GM12878 (cell line): ENCODE measurements around the gene DDC.

Experiments used
- FOXM1 ChIP-seq: IDR thresholded peaks from 2 replicates; pipeline ENCODE4 v1.6.1; 2012; ENCODE audit warnings: low read depth, mild to moderate bottlenecking, inconsistent platforms, low read length, moderate library complexity
- GABPA ChIP-seq: IDR thresholded peaks from 2 replicates; pipeline ENCODE4 v1.6.1; 2014; ENCODE audit warnings: antibody characterized with exemption, low read depth, mild to moderate bottlenecking, inconsistent platforms
- IKZF1 ChIP-seq: fragments of 450-650 bp; conservative IDR thresholded peaks from 2 replicates; pipeline ENCODE4 v1.6.1; 2017; ENCODE audit warnings: antibody characterized with exemption, mild to moderate bottlenecking
- MEF2B ChIP-seq: fragments of 450-650 bp; IDR thresholded peaks from 2 replicates; pipeline ENCODE4 v1.6.1; 2018; ENCODE audit warnings: mild to moderate bottlenecking, moderate library complexity; ENCODE audit not compliant: partially characterized antibody, poor library complexity, severe bottlenecking
- RAD51 ChIP-seq: fragments of 450-650 bp; IDR thresholded peaks from 2 replicates; pipeline ENCODE4 v1.6.1; 2016; ENCODE audit warnings: moderate library complexity, mild to moderate bottlenecking, inconsistent platforms
- SRF ChIP-seq, 2 experiments: IDR thresholded peaks; 2 replicates each; pipeline ENCODE4 v1.6.1; 2011; ENCODE audit warnings: low read depth in 2 of 2, low read length in 2 of 2, mild to moderate bottlenecking in 1 of 2, moderate library complexity in 1 of 2
- SUZ12 ChIP-seq: fragments of 200-600 bp; sonication (generic); IDR thresholded peaks from one replicate; pipeline ENCODE4 v1.6.1; 2018; ENCODE audit warnings: antibody characterized with exemption, mild to moderate bottlenecking; ENCODE audit not compliant: unreplicated experiment

DNA sequence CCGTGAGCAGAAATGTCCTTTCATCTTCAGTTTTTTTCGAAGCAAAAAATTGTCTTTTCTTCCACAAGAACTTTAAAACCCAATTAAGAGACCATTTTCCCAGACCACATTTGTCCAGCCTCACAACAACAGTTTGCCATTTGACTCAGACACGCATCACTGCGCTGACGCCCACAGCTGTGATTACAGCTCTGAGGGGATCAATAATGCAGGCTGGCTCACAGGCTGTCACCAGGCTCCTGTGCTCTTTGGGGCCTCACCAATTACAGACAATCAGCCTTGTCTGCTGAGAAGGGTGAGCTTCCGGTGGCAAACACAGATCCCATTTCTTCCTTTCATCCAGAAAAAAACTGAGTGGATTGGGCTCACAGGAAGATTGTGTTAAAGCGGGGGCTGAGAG is 33.3 kb downstream of the DDC start:
- TF ChIP-seq RAD51, result no peak
- no peak for TF ChIP-seq SRF (IDR thresholded peaks at IDR 0.05; ENCODE audit: low read depth in 2 of 2, low read length in 2 of 2)
- TF ChIP-seq SUZ12, result no peak
- TF ChIP-seq GABPA, result no peak
- TF ChIP-seq IKZF1, result no peak
- TF ChIP-seq MEF2B, result no peak
- TF ChIP-seq FOXM1, result no peak
